GM19463 (cell line): Measurements from ENCODE around the gene ACTL8.
"Not testable (repeated sequence)": the region's sequence is repeated elsewhere in the genome, so short reads cannot be mapped to it uniquely, and the experiment has no call there.

Source experiments
- ATAC-seq: cut with Tn5 transposase; IDR thresholded peaks from one replicate; pipeline ENCODE4 v1.9.1; 2021; ENCODE audit warnings: mild to moderate bottlenecking, moderate library complexity; ENCODE audit not compliant: unreplicated experiment

Gene ACTL8

GRCh38 chr1:17735348-17735747 lies 19.8 kb upstream of the ACTL8 start:
- ATAC-seq = no peak

- ATAC-seq = no peak
Measured at GRCh38 chr1:17735793-17736192, 19.3 kb upstream of the ACTL8 start.

GRCh38 chr1:17736625-17737024 lies 18.5 kb upstream of the ACTL8 start:
- no peak for ATAC-seq

GRCh38 chr1:17739050-17739449 lies 16.1 kb upstream of the ACTL8 start:
- no peak for ATAC-seq

- ATAC-seq = no peak
Measured at GRCh38 chr1:17741052-17741451, 14.1 kb upstream of the ACTL8 start.

GRCh38 chr1:17742583-17742982 lies 12.6 kb upstream of the ACTL8 start:
- ATAC-seq = no peak

- no peak for ATAC-seq
Measured at GRCh38 chr1:17743008-17743647, 12.0 kb upstream of the ACTL8 start.

GRCh38 chr1:17743925-17744324 lies 11.2 kb upstream of the ACTL8 start:
- ATAC-seq = no peak

GRCh38 chr1:17744666-17745478 lies 10.3 kb upstream of the ACTL8 start:
- no peak for ATAC-seq

- ATAC-seq = no peak
Measured at GRCh38 chr1:17745479-17745955, 9.6 kb upstream of the ACTL8 start.

GRCh38 chr1:17746281-17746680 lies 8.9 kb upstream of the ACTL8 start:
- ATAC-seq = not testable (repeated sequence)

- ATAC-seq = no peak
Measured at GRCh38 chr1:17746920-17747319, 8.2 kb upstream of the ACTL8 start.

GRCh38 chr1:17750333-17750732 lies 4.8 kb upstream of the ACTL8 start:
- ATAC-seq = no peak

- ATAC-seq = no peak
Measured at GRCh38 chr1:17752356-17752755, 2.8 kb upstream of the ACTL8 start.

- no peak for ATAC-seq
Measured at GRCh38 chr1:17757426-17757825, 2.3 kb downstream of the ACTL8 start.

GRCh38 chr1:17759114-17759513 lies 4.0 kb downstream of the ACTL8 start:
- no peak for ATAC-seq

GRCh38 chr1:17762313-17762712 lies 7.2 kb downstream of the ACTL8 start:
- no peak for ATAC-seq

GRCh38 chr1:17763417-17763816 lies 8.3 kb downstream of the ACTL8 start:
- no peak for ATAC-seq

GRCh38 chr1:17763995-17764394 lies 8.9 kb downstream of the ACTL8 start:
- no peak for ATAC-seq

GRCh38 chr1:17764591-17764990 lies 9.5 kb downstream of the ACTL8 start:
- ATAC-seq = no peak

- ATAC-seq = no peak
Measured at GRCh38 chr1:17765444-17766411, 10.6 kb downstream of the ACTL8 start.
